ENCODE data around the gene KIAA2012. TPM values are rescaled to one million over a fixed set of nuclear protein-coding genes. Genes with fewer than 3 reads are reported as not detected.
A peak's percentile ranks its signal among the peaks of the same experiment; 100 is the strongest.
"Not testable (repeated sequence)": the region's sequence is repeated elsewhere in the genome, so short reads cannot be mapped to it uniquely, and the experiment has no call there.

The KIAA2012 gene
- total and polyA plus RNA-seq, 4 donors = under 0.01 to 0.61 (median 0.42) TPM

DNA sequence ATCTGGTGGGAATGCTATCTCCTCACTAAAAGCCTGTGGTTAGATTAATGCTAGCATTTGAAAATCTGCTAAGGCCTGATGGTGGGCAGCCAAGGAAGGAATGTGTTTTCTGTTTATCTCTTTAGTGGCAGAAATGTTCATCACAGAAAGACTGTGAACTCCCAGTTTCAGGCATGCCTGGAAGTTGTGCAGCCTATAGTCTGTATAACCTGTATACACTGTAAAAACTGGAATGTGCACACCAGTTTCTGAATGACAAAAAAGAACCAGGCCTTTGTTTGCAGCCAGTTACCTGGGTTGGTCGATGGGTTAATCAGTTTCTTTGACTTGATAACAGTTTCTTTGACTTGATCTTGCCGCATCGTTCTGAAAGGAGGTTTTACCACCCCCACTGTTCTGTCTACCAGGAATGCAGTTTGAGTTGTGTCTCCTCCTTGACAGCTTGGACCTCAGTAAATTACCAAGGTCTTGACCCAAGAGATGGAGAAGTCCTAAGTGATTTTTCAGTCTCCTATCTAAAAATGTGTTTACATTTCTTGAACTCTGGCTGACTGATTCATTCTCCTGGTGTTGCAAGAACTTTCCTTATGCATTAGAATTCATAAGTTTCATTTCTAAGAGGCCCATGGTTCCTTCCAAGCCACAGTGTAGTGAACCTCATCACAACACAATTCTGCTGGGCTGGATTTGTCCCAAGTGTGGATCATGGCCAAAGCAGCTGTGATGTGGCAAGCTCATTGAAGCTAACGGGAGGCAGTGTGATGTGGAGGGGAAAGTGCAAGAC is 62.2 kb downstream of the KIAA2012 start:
- Histone ChIP-seq H3K9me3 (ENCODE audit: control insufficient read depth in 4 of 4, low read length in 3 of 4) (no peaks in the 10 kb centered on the region), H3K36me3 (ENCODE audit: control insufficient read depth in 4 of 4, insufficient read depth in 3 of 4, low read depth in 1 of 4, low read length in 3 of 4) (no peaks in the 10 kb centered on the region), H3K4me3 (ENCODE audit: low read depth in 1 of 3, low read length in 3 of 3) (no peak overlapping the region), H3K4me1 (ENCODE audit: control insufficient read depth in 4 of 4, insufficient read depth in 4 of 4, low read length in 3 of 4) (no peaks in the 10 kb centered on the region), H3K27ac (ENCODE audit: low read depth in 1 of 2, low read length in 2 of 2) (no peak overlapping the region), H3K9ac (ENCODE audit: low read depth in 1 of 2, low read length in 2 of 2) (no peak overlapping the region), H3K27me3 (ENCODE audit: control insufficient read depth in 4 of 4, insufficient read depth in 4 of 4, low read length in 3 of 4) (no peaks in the 10 kb centered on the region)
- DNase-seq (ENCODE audit: low spot score) = no peak
- TF ChIP-seq TAF1 (conservative IDR thresholded peaks at IDR 0.05) (no peak), NR2F2 (IDR thresholded peaks at IDR 0.05) (peak; percentile 85), YY1 (IDR thresholded peaks at IDR 0.05) (no peak), RAD21 (IDR thresholded peaks at IDR 0.05) (no peak), ATF3 (IDR thresholded peaks at IDR 0.05) (no peak), REST (IDR thresholded peaks at IDR 0.05) (no peak), GABPA (IDR thresholded peaks at IDR 0.05 in 1 of 2, conservative IDR thresholded peaks at IDR 0.05 in 1 of 2) (no peak), FOXA1 (IDR thresholded peaks at IDR 0.05) (no peak), FOXA2 (IDR thresholded peaks at IDR 0.05) (no peak), HNF4G (IDR thresholded peaks at IDR 0.05) (no peak), RXRA (IDR thresholded peaks at IDR 0.05) (peak; percentile 13 to 34), SP1 (IDR thresholded peaks at IDR 0.05) (no peak), JUND (IDR thresholded peaks at IDR 0.05) (no peak), HNF4A (conservative IDR thresholded peaks at IDR 0.05) (no peak)
- TF ChIP-seq, protein P1, sequence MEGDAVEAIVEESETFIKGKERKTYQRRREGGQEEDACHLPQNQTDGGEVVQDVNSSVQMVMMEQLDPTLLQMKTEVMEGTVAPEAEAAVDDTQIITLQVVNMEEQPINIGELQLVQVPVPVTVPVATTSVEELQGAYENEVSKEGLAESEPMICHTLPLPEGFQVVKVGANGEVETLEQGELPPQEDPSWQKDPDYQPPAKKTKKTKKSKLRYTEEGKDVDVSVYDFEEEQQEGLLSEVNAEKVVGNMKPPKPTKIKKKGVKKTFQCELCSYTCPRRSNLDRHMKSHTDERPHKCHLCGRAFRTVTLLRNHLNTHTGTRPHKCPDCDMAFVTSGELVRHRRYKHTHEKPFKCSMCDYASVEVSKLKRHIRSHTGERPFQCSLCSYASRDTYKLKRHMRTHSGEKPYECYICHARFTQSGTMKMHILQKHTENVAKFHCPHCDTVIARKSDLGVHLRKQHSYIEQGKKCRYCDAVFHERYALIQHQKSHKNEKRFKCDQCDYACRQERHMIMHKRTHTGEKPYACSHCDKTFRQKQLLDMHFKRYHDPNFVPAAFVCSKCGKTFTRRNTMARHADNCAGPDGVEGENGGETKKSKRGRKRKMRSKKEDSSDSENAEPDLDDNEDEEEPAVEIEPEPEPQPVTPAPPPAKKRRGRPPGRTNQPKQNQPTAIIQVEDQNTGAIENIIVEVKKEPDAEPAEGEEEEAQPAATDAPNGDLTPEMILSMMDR (IDR thresholded peaks at IDR 0.05; ENCODE audit: low read depth, low read length, missing input control) = no peak
- TF ChIP-seq, protein P2, sequence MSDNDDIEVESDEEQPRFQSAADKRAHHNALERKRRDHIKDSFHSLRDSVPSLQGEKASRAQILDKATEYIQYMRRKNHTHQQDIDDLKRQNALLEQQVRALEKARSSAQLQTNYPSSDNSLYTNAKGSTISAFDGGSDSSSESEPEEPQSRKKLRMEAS (IDR thresholded peaks at IDR 0.05) = no peak
- WGBS = 41% methylated on average over 4 of the region's 4 CpGs

DNA sequence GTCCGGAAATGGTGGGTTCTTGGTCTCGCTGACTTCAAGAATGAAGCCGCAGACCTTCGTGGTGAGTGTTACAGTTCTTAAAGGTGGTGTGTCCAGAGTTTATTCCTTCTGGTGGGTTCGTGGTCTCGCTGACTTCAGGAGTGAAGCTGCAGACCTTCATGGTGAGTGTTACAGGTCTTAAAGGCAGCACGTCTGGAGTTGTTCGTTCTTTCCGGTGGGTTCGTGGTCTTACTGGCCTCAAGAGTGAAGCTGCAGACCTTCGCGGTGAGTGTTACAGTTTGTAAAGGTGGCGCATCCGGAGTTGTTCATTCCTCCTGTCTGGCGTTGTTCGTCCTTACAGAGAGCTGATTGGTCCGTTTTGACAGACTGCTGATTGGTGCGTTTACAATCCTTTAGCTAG is 63.0 kb downstream of the KIAA2012 start:
- H3K9me3 ChIP-seq (ENCODE audit: control insufficient read depth in 4 of 4, low read length in 3 of 4); H3K4me3 ChIP-seq (ENCODE audit: low read depth in 1 of 3, low read length in 3 of 3); H3K9ac ChIP-seq (ENCODE audit: low read depth in 1 of 2, low read length in 2 of 2); H3K27ac ChIP-seq (ENCODE audit: low read depth in 1 of 2, low read length in 2 of 2); H3K4me1 ChIP-seq (ENCODE audit: control insufficient read depth in 4 of 4, insufficient read depth in 4 of 4, low read length in 3 of 4); H3K36me3 ChIP-seq (ENCODE audit: control insufficient read depth in 4 of 4, insufficient read depth in 3 of 4, low read depth in 1 of 4, low read length in 3 of 4); DNase-seq (ENCODE audit: low spot score); H3K27me3 ChIP-seq (ENCODE audit: control insufficient read depth in 4 of 4, insufficient read depth in 4 of 4, low read length in 3 of 4): not testable (repeated sequence)
- 92% methylated on average over 18 of the region's 18 CpGs for WGBS
